NCI-H748 treated with DMSO at 0.1 percent for 48 hours (cell line): ENCODE data around the gene ITSN1.

ENCODE experiments used
- DNase-seq: peaks from one replicate; lab custom pipeline; 2025; lab: John Stamatoyannopoulos, UW

Gene ITSN1

DNA sequence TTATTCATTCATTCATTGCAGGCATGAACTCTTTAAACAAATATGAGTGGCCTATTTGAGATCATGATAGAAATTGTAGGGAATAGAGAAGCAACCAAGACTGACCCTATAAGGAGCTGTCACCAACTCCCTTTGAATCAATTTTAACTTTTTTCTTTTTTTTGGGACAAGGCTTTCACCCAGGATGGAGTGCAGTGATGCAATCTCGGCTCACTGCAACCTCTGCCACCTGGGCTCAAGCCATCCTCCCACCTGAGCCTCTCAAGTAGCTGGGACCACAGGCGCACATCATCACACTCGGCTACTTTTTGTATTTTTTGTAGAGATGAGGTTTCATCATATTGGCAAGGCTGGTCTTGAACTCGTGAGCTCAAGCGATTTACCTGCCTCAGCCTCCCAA, 290.4 kb downstream of the ITSN1 start:
- DNase-seq, result no peak

DNA sequence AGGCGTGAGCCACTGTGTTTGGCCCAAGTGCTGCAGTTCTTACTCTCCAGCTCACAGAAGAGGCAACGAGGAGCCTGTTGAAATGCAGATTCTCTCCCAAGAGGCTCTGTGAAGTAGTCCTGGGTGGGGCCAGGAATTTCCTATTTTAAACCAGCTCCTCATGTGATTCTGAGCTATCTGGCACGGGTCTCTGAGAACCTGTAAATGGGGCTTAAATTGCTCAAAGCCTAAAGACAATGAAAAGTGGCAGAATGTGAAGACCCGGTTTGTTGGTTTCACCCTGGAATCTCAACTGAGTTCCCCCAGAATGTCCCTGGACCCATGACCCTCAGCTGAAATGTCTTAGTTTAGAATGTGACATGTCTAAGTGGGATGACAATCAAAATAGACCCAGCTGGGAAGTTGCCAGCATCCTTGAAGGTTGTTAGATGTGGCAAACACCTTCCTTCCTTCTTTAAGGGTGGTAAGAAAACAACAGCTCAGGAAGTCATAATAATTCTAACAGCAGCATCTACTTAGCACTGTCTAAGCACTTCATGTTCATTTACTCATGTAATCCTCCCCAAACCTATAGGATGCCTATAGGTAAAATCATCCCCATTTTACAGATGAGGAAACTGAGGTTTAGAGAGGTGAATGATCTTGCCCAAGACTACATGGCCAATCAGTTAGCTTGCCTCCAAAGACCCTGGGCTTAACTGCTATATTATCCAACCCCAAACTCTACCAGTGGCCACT, 294.2 kb downstream of the ITSN1 start:
- no peak for DNase-seq

- DNase-seq, result no peak
Measured at GRCh38 chr21:33937146-33937545, 294.8 kb downstream of the ITSN1 start.

- no peak for DNase-seq
Measured at GRCh38 chr21:33937931-33938339, 295.6 kb downstream of the ITSN1 start.

GRCh38 chr21:33938381-33938780, 296.1 kb downstream of the ITSN1 start:
- DNase-seq, result no peak

- DNase-seq, result no peak
Measured at GRCh38 chr21:33939226-33939625, 296.9 kb downstream of the ITSN1 start.

- DNase-seq, result no peak
Measured at GRCh38 chr21:33940164-33940880, 298.0 kb downstream of the ITSN1 start.

DNA sequence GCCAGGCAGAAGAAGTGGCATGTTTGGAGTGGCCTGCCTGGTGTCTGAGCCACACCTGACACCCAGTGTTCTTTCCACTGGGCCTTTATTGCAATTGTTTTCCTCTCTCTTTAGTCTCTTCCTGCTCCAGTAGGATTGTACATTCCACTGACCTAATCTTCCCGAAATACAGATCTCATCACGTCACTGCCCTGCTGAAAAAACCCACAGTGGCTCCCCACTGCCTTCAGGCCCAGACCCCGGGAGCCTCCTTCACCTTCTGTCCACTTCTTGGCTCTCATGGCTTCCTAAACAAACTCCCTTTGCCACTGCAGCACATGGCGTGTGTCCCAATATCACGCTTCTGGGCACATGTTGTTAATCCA, 298.6 kb downstream of the ITSN1 start:
- DNase-seq, result no peak

DNA sequence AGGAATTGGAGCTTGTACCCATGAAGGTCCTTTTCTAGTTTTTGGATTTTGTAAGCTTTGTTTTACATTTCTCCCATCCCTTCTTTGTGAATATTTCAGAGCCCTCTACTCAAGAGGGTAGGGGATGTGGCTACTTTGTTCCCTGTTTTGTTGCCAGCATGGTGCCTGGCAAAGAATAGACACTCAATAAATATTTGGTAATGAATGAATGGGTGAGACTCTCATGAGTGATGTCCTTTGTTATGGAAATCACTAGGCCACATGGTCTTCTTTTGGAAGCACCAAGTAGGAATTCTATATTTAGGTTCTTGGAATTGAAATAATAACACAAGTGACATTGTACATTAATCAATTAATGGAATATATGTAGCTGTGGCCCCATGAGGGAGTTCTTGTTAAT, 300.1 kb downstream of the ITSN1 start:
- peak; percentile 19 for DNase-seq

DNA sequence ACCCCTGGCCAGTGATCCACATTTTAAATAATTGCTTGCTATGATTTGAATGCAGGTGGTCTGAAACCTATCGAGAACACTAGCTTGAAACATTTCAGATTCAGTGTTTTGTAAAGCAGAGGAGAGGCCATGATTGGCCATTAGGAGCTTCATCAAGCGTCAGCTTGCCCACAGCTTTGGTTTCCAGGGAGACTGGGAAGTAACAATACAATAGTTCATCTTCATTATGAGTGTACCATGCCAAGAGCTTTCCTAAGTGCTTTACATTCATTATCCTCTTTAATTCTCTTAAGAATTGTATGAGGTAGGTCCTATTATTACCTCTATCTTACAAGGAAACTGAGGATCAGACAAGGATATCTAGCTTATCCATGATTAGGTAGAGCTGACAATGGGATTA, 301.0 kb downstream of the ITSN1 start:
- peak; percentile 52 for DNase-seq

DNA sequence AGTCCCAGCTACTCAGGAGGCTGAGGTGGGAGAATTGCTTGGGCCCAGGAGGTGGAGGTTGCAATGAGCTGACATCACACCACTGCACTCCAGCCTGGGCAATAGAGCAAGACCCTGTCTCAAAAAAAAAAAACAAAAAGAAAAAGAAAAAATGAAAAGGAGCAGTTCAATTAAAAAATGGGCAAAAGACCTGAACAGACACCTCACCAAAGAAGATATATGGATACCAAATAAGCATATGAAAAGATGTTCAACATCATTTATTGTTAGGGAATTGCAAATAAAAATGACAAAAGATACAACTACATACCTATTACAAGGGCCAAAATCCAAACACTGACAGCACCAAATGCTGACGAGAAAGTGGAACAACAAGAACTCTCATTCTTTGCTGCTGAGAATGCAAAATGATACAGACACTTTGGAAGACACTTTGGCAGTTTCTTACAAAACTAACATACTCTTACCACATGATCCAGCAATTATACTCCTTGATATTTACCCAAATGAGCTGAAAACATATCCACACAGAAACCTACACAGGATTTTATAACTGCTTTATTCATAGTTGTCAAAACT, 302.0 kb downstream of the ITSN1 start:
- DNase-seq, result no peak

- DNase-seq, result no peak
Measured at GRCh38 chr21:33945652-33946270, 303.5 kb downstream of the ITSN1 start.

DNA sequence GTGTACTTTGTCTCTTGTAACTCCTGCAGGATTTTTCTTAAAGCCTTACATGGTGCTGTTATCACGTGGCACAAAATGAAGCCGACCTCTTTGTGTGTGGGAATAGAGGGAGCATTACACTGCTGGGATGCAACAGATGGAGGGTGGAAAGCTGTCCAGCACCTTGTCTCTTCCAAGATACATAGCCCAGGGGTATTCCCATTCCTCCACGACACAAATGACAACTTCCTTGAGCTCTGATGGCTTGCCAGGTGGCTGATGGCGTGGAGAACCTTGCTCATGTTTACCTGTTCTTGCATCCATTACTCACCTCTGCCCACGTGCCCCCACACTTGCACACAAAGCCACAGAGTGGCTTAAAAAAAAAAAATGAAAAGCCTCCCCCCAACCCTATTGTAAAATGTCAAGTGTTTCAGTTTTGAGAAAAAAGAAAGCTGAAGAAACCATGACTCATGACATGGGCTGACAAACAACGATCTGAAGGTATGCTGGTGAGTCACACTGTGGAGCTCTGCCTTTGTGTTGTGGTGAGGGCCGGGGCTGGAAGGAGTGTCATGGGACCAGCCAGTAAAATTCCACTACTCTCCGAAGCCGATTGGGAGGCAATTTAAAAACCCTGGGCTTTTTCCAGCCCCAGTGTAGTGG, 305.3 kb downstream of the ITSN1 start:
- peak; percentile 52 for DNase-seq

GRCh38 chr21:33948096-33948950, 306.0 kb downstream of the ITSN1 start:
- peak; percentile 89 for DNase-seq

GRCh38 chr21:33948951-33949444, 306.7 kb downstream of the ITSN1 start:
- DNase-seq, result no peak
